GM12891 (cell line): ENCODE data around the gene BAZ1B.

Experiments
- POLR2A ChIP-seq: IDR thresholded peaks from 2 replicates; pipeline ENCODE4 v1.6.1; 2011; ENCODE audit warnings: low read depth, low read length, control low read depth
- SPI1 ChIP-seq: IDR thresholded peaks from 2 replicates; pipeline ENCODE4 v1.6.1; 2011; ENCODE audit warnings: low read depth, low read length, control low read depth

DNA sequence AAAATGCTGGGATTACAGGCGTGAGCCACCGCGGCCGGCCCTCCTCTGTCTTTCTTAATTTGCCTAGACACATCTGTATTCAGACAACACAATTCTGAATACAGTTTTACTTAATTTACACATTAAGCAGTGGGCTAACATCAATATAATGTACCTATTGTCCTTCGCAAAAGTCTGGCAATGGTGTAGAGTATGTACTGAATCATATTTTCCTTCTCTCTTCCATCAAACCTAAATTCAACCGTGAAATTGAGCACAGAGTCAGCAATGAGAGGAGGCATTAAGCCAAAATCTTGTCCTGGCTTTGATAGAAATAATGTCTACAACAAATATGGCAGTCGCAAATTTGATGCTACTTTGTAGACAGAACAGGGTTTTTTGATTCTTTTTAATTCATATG, 58.1 kb downstream of the BAZ1B start:
- TF ChIP-seq POLR2A (no peak), SPI1 (no peak)
